GM12878 (cell line): ENCODE data around the gene RUFY4. TPM values are rescaled to one million over a fixed set of nuclear protein-coding genes. Genes with fewer than 3 reads are reported as not detected.
"Not testable (repeated sequence)": the region's sequence is repeated elsewhere in the genome, so short reads cannot be mapped to it uniquely, and the experiment has no call there.

ENCODE experiments used
- ATAC-seq: fragments of 200-7000 bp; cut with Tn5 transposase; 3 replicates; pipeline ENCODE4 v1.9.1; 2020; ENCODE audit warnings: mild to moderate bottlenecking, moderate library complexity
- BruUV-seq: library from RNA; stranded (reverse); fragments of 400-500 nt; replicated peaks from 2 replicates; lab custom pipeline; 2021; lab: Mats Ljungman, UMichigan
- CTCF ChIA-PET: fragments of 300-600 bp; sonication (Branson Sonifier 250); formaldehyde crosslinking; extraction: SDS; loops from one replicate; lab custom pipeline; 2021; ENCODE audit warnings: inconsistent platforms; lab: Yijun Ruan, JAX
- POLR2A ChIA-PET: fragments of 350-600 bp; formaldehyde crosslinking; extraction: SDS; loops from one replicate; lab custom pipeline; 2021; ENCODE audit warnings: inconsistent platforms; lab: Charles Lee
- RAD21 ChIA-PET: fragments of 300-600 bp; sonication (Branson Sonifier 250); formaldehyde crosslinking; loops from one replicate; lab custom pipeline; 2023; ENCODE audit warnings: antibody characterized with exemption; ENCODE audit not compliant: unreplicated experiment; lab: Charles Lee
- SMC1A ChIA-PET: fragments of 300-600 bp; sonication (Branson Sonifier 250); formaldehyde crosslinking; loops from one replicate; lab custom pipeline; 2023; ENCODE audit not compliant: unreplicated experiment, uncharacterized antibody; lab: Charles Lee
- DNase-seq: peaks from one replicate; pipeline ENCODE4 v3.0.0-alpha.2; 2011; ENCODE audit warnings: low read depth, low spot score
- FAIRE-seq: peaks from 3 replicates; lab custom pipeline; 2011; peaks lifted over from hg19 to GRCh38; lab: Jason Lieb, UNC
- H2AFZ ChIP-seq: 2 replicates; pipeline ENCODE4 v1.6.0; 2011; ENCODE audit warnings: low read depth, low read length, control low read depth; ENCODE audit not compliant: control insufficient read depth
- H3K27ac ChIP-seq: 2 replicates; pipeline ENCODE4 v1.5.1; 2011; ENCODE audit warnings: control low read depth; ENCODE audit not compliant: control insufficient read depth, insufficient read depth
- H3K27me3 ChIP-seq, 2 experiments: replicated peaks in 1 of 2; 2 replicates each; pipeline versions ENCODE4 v1.6.0 to v1.6.1; 2011; ENCODE audit warnings: low read length in 1 of 2; ENCODE audit not compliant: control insufficient read depth in 2 of 2, insufficient read depth in 2 of 2
- H3K36me3 ChIP-seq, 2 experiments: 2 replicates each; pipeline ENCODE4 v1.5.1; 2011; ENCODE audit warnings: low read length in 1 of 2; ENCODE audit not compliant: control insufficient read depth in 2 of 2, insufficient read depth in 2 of 2
- H3K4me1 ChIP-seq: 2 replicates; pipeline ENCODE4 v1.6.1; 2011; ENCODE audit warnings: mild to moderate bottlenecking, low read length, moderate library complexity, mixed read lengths; ENCODE audit not compliant: control insufficient read depth, insufficient read depth
- H3K4me2 ChIP-seq: 2 replicates; pipeline ENCODE4 v1.6.0; 2011; ENCODE audit warnings: control low read depth; ENCODE audit not compliant: control insufficient read depth, insufficient read depth
- H3K4me3 ChIP-seq: fragments of 200-600 bp; sonication (generic); 2 replicates; pipeline ENCODE4 v1.5.1; 2016
- H3K79me2 ChIP-seq: 2 replicates; pipeline ENCODE4 v1.6.0; 2011; ENCODE audit warnings: low read length; ENCODE audit not compliant: control insufficient read depth, insufficient read depth
- H3K9ac ChIP-seq: 2 replicates; pipeline ENCODE4 v1.8.0; 2011; ENCODE audit warnings: low read length, control low read depth, mixed read lengths; ENCODE audit not compliant: control insufficient read depth, insufficient read depth
- H3K9me3 ChIP-seq: replicated peaks from 3 replicates; pipeline ENCODE4 v1.5.1; 2011; ENCODE audit warnings: mild to moderate bottlenecking, low read length; ENCODE audit not compliant: control insufficient read depth, insufficient read depth
- H4K20me1 ChIP-seq: 2 replicates; pipeline ENCODE4 v1.6.0; 2011; ENCODE audit not compliant: control insufficient read depth, insufficient read depth
- NFYB ChIP-seq: IDR thresholded peaks from 2 replicates; pipeline ENCODE4 v1.6.1; 2011; ENCODE audit warnings: low read depth, mild to moderate bottlenecking, low read length, improper control_type of control experiment, moderate library complexity; ENCODE audit not compliant: insufficient read depth
- WGBS: methylation state at CpG from one replicate; pipeline ENCODE4 v1.1.6; 2016; ENCODE audit warnings: low lambda C conversion rate; ENCODE audit not compliant: insufficient replicate concordance, insufficient coverage; ENCODE audit errors: missing lambda C conversion rate; 5-methylcytosine and 5-hydroxymethylcytosine counted together
- in situ Hi-C: fragments of 300-500 bp; cut with MboI; formaldehyde crosslinking; loops from 9 replicates; pipeline ENCODE4 v1.14.3; 2018; ENCODE audit warnings: mixed read lengths
- intact Hi-C: fragments of 100-400 bp; cut with micrococcal nuclease; formaldehyde crosslinking; loops from one replicate; pipeline ENCODE4 v1.14.2; 2022; ENCODE audit not compliant: unreplicated experiment
- polyA plus RNA-seq, 11 experiments: library from polyadenylated mRNA; depleted of rRNA in 4 of 11; unstranded in 6 of 11; stranded (reverse) in 5 of 11; fragments of >200 nt; fragmentation: Nextera tagmentation in 4 of 11; fragmentation: Illumina TruSeq in 1 of 11; extraction: Ambion mirVana in 4 of 11; extraction: Trizol in 1 of 11; gene quantifications; 1 replicate in 1 of 11; 2 replicates in 10 of 11; pipeline versions ENCODE4 v1.2.1 to v1.2.3, GENCODE V29; 2011 to 2016; ENCODE audit warnings: inconsistent platforms in 2 of 11, missing spikeins in 2 of 11, low read depth in 1 of 11
- total RNA-seq, 4 experiments: library from RNA; depleted of rRNA in 3 of 4; stranded (reverse); fragments of >200 nt in 3 of 4; fragmentation: Illumina TruSeq in 1 of 4; extraction: Trizol in 1 of 4; gene quantifications; 2 replicates each; pipeline versions ENCODE4 v1.2.1 to v1.2.3, GENCODE V29; 2013 to 2021

RUFY4 gene
- total and polyA plus RNA-seq, 10 of the 15 experiments (the other 5 are each of a cell fraction or from before 2014, with no cell fraction given) = 0.05 to 2.7 (median 0.90) TPM

- FAIRE-seq, intact Hi-C loops, H2AFZ ChIP-seq, H3K36me3 ChIP-seq, H3K27me3 ChIP-seq, H4K20me1 ChIP-seq, BruUV-seq, POLR2A ChIA-PET, CTCF ChIA-PET, SMC1A ChIA-PET, ATAC-seq, H3K27ac ChIP-seq, in situ Hi-C loops, H3K4me1 ChIP-seq, H3K4me3 ChIP-seq, H3K9ac ChIP-seq, H3K9me3 ChIP-seq, RAD21 ChIA-PET, H3K4me2 ChIP-seq, DNase-seq, H3K79me2 ChIP-seq: not testable (repeated sequence)
- WGBS = 44% methylated on average over 7 of the region's 7 CpGs
- 0 out of 2 replicates have a peak, but pooled peaks have one; percentile 40 for TF ChIP-seq NFYB
Measured at GRCh38 chr2:218108834-218109233, 39.8 kb downstream of the RUFY4 start.

GRCh38 chr2:218121789-218122188, 52.7 kb downstream of the RUFY4 start:
- H3K4me3 ChIP-seq, POLR2A ChIA-PET, RAD21 ChIA-PET, H3K9ac ChIP-seq, DNase-seq, intact Hi-C loops, H3K27ac ChIP-seq, H2AFZ ChIP-seq, FAIRE-seq, H3K4me1 ChIP-seq, H4K20me1 ChIP-seq, H3K27me3 ChIP-seq, H3K79me2 ChIP-seq, H3K36me3 ChIP-seq, H3K9me3 ChIP-seq, BruUV-seq, ATAC-seq, in situ Hi-C loops, SMC1A ChIA-PET, H3K4me2 ChIP-seq: not testable (repeated sequence)
- WGBS = 44% methylated on average over 4 of the region's 4 CpGs
- CTCF ChIA-PET = interaction anchor here (0.6 kb wide), 1 partner anchor 1236 kb away, joined by 3 read pairs; no protein-coding TSS in a partner anchor

DNA sequence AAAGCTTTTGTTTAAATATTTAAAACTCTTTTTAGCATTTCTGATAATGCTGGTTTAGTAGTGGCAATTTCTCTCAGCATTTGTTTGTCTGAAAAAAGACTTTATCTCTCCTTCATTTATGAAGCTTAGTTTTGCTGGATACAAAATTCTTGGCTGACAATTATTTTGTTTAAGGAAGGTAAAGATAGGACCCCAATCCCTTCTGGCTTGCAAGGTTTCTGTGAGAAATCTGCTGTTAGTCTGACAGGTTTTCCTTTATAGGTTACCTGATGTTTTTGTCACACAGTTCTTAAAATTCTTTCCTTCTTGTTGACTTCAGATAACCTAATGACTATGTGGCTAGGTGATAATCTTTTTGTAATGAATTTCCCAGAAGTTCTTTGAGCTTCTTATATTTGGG, 53.2 kb downstream of the RUFY4 start:
- H3K4me2 ChIP-seq, RAD21 ChIA-PET, SMC1A ChIA-PET, H3K27ac ChIP-seq, POLR2A ChIA-PET, H2AFZ ChIP-seq, ATAC-seq, H3K9ac ChIP-seq, H3K4me3 ChIP-seq, H3K79me2 ChIP-seq, H3K27me3 ChIP-seq, H4K20me1 ChIP-seq, DNase-seq, H3K36me3 ChIP-seq, FAIRE-seq, H3K4me1 ChIP-seq, H3K9me3 ChIP-seq, intact Hi-C loops, BruUV-seq, in situ Hi-C loops: not testable (repeated sequence)
- CTCF ChIA-PET = interaction anchor here (0.8 kb wide), 1 partner anchor 470 kb away, joined by 3 read pairs; no protein-coding TSS in a partner anchor
